Measurements from ENCODE around the gene NSG2. TPM values are rescaled to one million over a fixed set of nuclear protein-coding genes. Genes with fewer than 3 reads are reported as not detected.
A peak's percentile ranks its signal among the peaks of the same experiment; 100 is the strongest.

The NSG2 gene
- total RNA-seq, 1 experiment from 2014 or later, result not detected

DNA sequence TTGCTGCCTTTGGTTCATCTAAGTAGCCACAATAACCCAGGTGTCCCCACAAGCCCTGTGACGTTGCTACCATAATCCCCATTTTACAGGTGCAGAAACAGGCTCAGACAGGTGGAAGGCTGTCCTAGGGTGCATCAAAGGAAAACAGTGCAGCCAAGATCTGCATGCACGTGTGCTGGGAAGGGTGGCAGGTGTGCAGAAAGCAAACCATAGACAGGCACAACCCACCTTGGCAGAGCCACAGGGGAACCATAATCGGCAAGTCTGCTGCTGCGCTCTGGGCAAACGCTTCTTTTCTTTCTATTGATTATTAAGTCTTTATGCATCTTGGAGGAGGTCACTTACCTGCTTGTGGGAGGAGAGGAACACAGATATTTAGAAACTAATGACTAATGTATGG, 7.1 kb downstream of the NSG2 start:
- H3K4me1 ChIP-seq, result no peaks in the 10 kb centered on the region
- intact Hi-C loops (cut with micrococcal nuclease; ENCODE audit: unreplicated experiment), result no loop called here
- no peak for DNase-seq
- no peaks in the 10 kb centered on the region for H3K9me3 ChIP-seq
- no peaks in the 10 kb centered on the region; the same call in 1 of the 2 replicates for H3K27me3 ChIP-seq (replicated peaks; ENCODE audit: control insufficient read depth, insufficient read depth, low read length)
- H3K36me3 ChIP-seq (ENCODE audit: control insufficient read depth, insufficient read depth, low read length), result no peaks in the 10 kb centered on the region
- TF ChIP-seq, protein P1, sequence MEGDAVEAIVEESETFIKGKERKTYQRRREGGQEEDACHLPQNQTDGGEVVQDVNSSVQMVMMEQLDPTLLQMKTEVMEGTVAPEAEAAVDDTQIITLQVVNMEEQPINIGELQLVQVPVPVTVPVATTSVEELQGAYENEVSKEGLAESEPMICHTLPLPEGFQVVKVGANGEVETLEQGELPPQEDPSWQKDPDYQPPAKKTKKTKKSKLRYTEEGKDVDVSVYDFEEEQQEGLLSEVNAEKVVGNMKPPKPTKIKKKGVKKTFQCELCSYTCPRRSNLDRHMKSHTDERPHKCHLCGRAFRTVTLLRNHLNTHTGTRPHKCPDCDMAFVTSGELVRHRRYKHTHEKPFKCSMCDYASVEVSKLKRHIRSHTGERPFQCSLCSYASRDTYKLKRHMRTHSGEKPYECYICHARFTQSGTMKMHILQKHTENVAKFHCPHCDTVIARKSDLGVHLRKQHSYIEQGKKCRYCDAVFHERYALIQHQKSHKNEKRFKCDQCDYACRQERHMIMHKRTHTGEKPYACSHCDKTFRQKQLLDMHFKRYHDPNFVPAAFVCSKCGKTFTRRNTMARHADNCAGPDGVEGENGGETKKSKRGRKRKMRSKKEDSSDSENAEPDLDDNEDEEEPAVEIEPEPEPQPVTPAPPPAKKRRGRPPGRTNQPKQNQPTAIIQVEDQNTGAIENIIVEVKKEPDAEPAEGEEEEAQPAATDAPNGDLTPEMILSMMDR (IDR thresholded peaks at IDR 0.05; ENCODE audit: insufficient read depth in 1 of 2, low read depth in 1 of 2, low read length in 1 of 2, severe bottlenecking in 1 of 2, unreplicated experiment in 1 of 2), result no peak
- no peak overlapping the region for H3K4me3 ChIP-seq (ENCODE audit: low read depth, low read length)
- Mint-ChIP-seq H3K36me3 (ENCODE audit: insufficient read depth, unreplicated experiment) (no peaks in the 10 kb centered on the region), H3K4me1 (ENCODE audit: low read depth, unreplicated experiment) (no peaks in the 10 kb centered on the region), H3K4me3 (ENCODE audit: unreplicated experiment) (no peak overlapping the region), H3K27ac (ENCODE audit: unreplicated experiment) (no peak overlapping the region), H3K9me3 (ENCODE audit: unreplicated experiment) (no peaks in the 10 kb centered on the region), H3K27me3 (ENCODE audit: insufficient read depth, unreplicated experiment) (no peaks in the 10 kb centered on the region)
- CTCF ChIA-PET, result no interaction called here
- BruUV-seq (replicated peaks), result no TSS peak
- POLR2A ChIA-PET, result no interaction called here

DNA sequence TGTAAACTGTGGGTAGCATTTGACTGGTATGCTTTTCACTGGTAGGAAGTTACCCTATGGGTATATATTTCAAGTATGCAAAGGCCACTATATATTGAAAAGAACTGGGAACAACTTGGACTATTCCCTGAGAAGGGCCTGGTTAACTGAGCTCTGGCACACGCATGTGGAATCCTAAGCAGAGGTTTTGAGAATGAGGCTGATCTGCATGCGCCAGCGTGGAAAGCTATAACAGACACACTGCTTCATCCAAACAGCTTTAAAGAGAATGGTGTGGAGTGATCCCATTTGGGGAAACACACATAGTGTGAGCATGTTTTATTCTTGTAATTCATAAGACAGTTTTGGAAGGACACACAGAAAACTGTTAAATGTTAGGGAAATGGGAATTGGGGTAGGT, 8.4 kb downstream of the NSG2 start:
- ChIA-PET POLR2A (no interaction called here), CTCF (interaction anchor here (1.1 kb wide), 1 partner anchor 258 kb away, joined by 3 read pairs; no protein-coding TSS in a partner anchor)
- BruUV-seq (replicated peaks), result no TSS peak
- H3K27me3 Mint-ChIP-seq (ENCODE audit: insufficient read depth, unreplicated experiment), result no peaks in the 10 kb centered on the region
- no peak overlapping the region for H3K4me3 ChIP-seq (ENCODE audit: low read depth, low read length)
- no peaks in the 10 kb centered on the region for H3K4me1 ChIP-seq
- H3K4me3 Mint-ChIP-seq (ENCODE audit: unreplicated experiment), result no peak overlapping the region
- no peaks in the 10 kb centered on the region; the same call in 1 of the 2 replicates for H3K27me3 ChIP-seq (replicated peaks; ENCODE audit: control insufficient read depth, insufficient read depth, low read length)
- no peak overlapping the region for H3K27ac Mint-ChIP-seq (ENCODE audit: unreplicated experiment)
- H3K36me3 ChIP-seq (ENCODE audit: control insufficient read depth, insufficient read depth, low read length), result no peaks in the 10 kb centered on the region
- TF ChIP-seq, protein P1 (IDR thresholded peaks at IDR 0.05; ENCODE audit: insufficient read depth in 1 of 2, low read depth in 1 of 2, low read length in 1 of 2, severe bottlenecking in 1 of 2, unreplicated experiment in 1 of 2), result no peak
- H3K4me1 Mint-ChIP-seq (ENCODE audit: low read depth, unreplicated experiment), result no peaks in the 10 kb centered on the region
- intact Hi-C loops (cut with micrococcal nuclease; ENCODE audit: unreplicated experiment), result no loop called here
- no peak for DNase-seq
- H3K9me3 ChIP-seq, result no peaks in the 10 kb centered on the region
- no peaks in the 10 kb centered on the region for H3K9me3 Mint-ChIP-seq (ENCODE audit: unreplicated experiment)
- H3K36me3 Mint-ChIP-seq (ENCODE audit: insufficient read depth, unreplicated experiment), result no peaks in the 10 kb centered on the region

DNA sequence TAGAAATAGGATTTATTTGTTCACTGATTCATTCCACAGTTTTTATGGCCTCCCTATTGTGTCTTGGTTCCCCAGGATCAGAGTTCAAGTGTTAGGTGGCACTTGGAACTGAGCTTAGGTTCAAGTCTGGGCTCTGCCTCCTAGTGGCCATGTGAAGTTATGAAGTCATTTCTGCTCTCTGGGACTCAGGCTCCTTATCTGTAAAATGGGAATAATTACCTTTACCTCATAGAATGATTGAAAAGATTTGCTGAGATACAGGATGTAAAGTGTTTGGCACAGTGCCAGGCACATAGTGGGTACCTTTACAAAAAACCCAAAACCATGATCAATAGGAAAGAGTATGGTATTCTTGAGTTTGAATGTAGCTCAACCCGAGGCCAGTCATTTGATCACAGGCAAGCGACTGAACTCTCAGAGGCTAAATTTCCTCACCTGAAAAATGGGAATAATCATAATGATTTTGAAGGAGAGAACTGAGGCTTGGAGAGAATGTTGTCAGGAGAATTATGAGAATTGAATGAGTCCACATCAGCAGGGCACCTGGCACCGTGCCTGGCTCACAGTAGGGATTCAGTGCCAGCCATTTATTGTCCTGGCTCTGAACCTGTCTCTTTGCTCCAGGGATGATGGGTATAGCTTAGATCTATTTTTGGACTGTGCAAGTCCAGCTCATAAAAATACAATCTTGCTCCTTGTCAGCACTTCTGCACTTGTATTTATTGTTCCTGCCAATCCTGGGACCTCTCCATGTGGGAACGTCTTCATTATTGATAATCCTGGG, 10.8 kb downstream of the NSG2 start:
- H3K4me1 ChIP-seq, result no peaks in the 10 kb centered on the region
- peaks cover 6% of the 10 kb centered on the region for H3K27me3 Mint-ChIP-seq (ENCODE audit: insufficient read depth, unreplicated experiment)
- no peak overlapping the region for H3K27ac Mint-ChIP-seq (ENCODE audit: unreplicated experiment)
- H3K4me3 ChIP-seq (ENCODE audit: low read depth, low read length), result no peak overlapping the region
- TF ChIP-seq, protein P1 (IDR thresholded peaks at IDR 0.05; ENCODE audit: insufficient read depth in 1 of 2, low read depth in 1 of 2, low read length in 1 of 2, severe bottlenecking in 1 of 2, unreplicated experiment in 1 of 2), result peak in 1 of 2 experiments; percentile 24
- CTCF ChIA-PET, result interaction anchor here (1.1 to 1.8 kb wide), 2 partner anchors 11 to 256 kb away, joined by 5 read pairs; partner anchors contain the start of gene NSG2
- no peaks in the 10 kb centered on the region; the same call in 1 of the 2 replicates for H3K27me3 ChIP-seq (replicated peaks; ENCODE audit: control insufficient read depth, insufficient read depth, low read length)
- DNase-seq, result no peak
- H3K9me3 ChIP-seq, result no peaks in the 10 kb centered on the region
- no peaks in the 10 kb centered on the region for H3K4me1 Mint-ChIP-seq (ENCODE audit: low read depth, unreplicated experiment)
- no peaks in the 10 kb centered on the region for H3K36me3 ChIP-seq (ENCODE audit: control insufficient read depth, insufficient read depth, low read length)
- BruUV-seq (replicated peaks), result no TSS peak
- H3K9me3 Mint-ChIP-seq (ENCODE audit: unreplicated experiment), result no peaks in the 10 kb centered on the region
- no peak overlapping the region for H3K4me3 Mint-ChIP-seq (ENCODE audit: unreplicated experiment)
- intact Hi-C loops (cut with micrococcal nuclease; ENCODE audit: unreplicated experiment), result no loop called here
- H3K36me3 Mint-ChIP-seq (ENCODE audit: insufficient read depth, unreplicated experiment), result no peaks in the 10 kb centered on the region
- POLR2A ChIA-PET, result no interaction called here

Data from Caco-2 (cell line).